HL-60 (cell line): ENCODE data around the gene ACBD5.
"Not testable (repeated sequence)": the region's sequence is repeated elsewhere in the genome, so short reads cannot be mapped to it uniquely, and the experiment has no call there.

Source experiments
- DNase-seq, 2 experiments: peaks; one replicate each; pipeline ENCODE4 v3.0.0-alpha.2; 2010 to 2020; ENCODE audit warnings: low read depth in 1 of 2, low spot score in 1 of 2
- H3K27ac ChIP-seq: fragments of 250-450 bp; sonication (Bioruptor Pico); replicated peaks from 2 replicates; pipeline ENCODE4 v1.5.1; 2020; ENCODE audit warnings: mild to moderate bottlenecking, moderate library complexity
- H3K27me3 ChIP-seq: fragments of 250-450 bp; sonication (Bioruptor Pico); 2 replicates; pipeline ENCODE4 v1.5.1; 2021; ENCODE audit warnings: mild to moderate bottlenecking, moderate library complexity; ENCODE audit not compliant: insufficient read depth, poor library complexity, severe bottlenecking
- H3K4me3 ChIP-seq: replicated peaks from 2 replicates; pipeline ENCODE4 v1.5.1; 2011; ENCODE audit warnings: mild to moderate bottlenecking, control low read depth, low read length; ENCODE audit not compliant: insufficient read depth
- GABPA ChIP-seq: IDR thresholded peaks from 2 replicates; pipeline ENCODE4 v1.6.1; 2012; ENCODE audit warnings: low read depth
- POLR2AphosphoS5 ChIP-seq: IDR thresholded peaks from 2 replicates; pipeline ENCODE4 v1.6.1; 2012; ENCODE audit warnings: low read depth
- SPI1 ChIP-seq: IDR thresholded peaks from 2 replicates; pipeline ENCODE4 v1.6.1; 2012; ENCODE audit warnings: low read depth, mild to moderate bottlenecking, borderline replicate concordance
- TF ChIP-seq, protein P1 (sequence below): IDR thresholded peaks from 2 replicates; pipeline ENCODE4 v1.6.1; 2012; ENCODE audit warnings: low read depth; ENCODE audit not compliant: insufficient replicate concordance
- TF ChIP-seq, protein P2 (sequence below): IDR thresholded peaks from one replicate; pipeline ENCODE4 v1.5.1; 2011; ENCODE audit warnings: low read length, control low read depth, inconsistent platforms; ENCODE audit not compliant: insufficient read depth

The ACBD5 gene

DNA sequence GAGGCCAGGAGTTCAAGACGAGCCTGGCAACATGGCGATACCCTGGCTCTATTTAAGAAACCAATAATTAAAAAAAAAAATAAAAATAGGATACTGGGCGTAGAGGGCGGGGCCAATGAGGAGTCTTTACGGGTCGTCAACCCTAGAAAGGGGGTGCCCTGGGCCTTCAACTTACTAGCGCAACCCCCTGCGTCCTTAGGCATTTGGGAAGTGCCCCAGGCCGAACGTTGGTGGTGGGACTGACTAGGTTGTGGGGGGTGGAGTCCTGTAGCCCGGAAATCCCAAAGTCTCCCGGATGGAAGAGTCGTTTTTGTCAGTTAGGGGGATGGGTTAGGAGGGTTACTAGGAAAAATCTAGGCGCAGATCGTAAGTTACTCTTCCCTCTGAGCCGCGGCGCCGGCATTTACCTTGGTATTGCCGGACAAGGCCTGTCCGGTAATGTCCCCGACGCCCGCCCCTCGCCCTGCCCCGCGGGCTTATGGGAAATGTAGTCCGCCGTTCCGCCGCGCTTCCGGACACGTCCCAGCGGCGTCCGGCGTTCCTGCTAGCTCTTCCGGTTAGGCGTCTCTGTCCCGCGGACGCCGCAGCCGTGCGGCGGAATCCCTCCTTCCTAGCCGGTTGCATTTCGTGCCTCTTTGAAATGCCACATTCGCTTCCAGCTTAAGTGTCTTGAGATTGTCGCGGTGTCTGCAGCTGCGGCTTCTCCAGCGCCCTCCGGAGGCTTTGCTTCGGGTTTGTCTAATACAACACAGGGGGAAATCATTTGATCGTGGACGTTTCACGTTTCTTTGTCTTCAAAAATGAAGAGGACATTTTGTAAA is 1.3 kb upstream of the ACBD5 start:
- Histone ChIP-seq H3K27me3 (no peaks in the 10 kb centered on the region), H3K4me3 (peak overlapping the region; percentile 43), H3K27ac (peak overlapping the region; percentile 94)
- TF ChIP-seq, protein P1, sequence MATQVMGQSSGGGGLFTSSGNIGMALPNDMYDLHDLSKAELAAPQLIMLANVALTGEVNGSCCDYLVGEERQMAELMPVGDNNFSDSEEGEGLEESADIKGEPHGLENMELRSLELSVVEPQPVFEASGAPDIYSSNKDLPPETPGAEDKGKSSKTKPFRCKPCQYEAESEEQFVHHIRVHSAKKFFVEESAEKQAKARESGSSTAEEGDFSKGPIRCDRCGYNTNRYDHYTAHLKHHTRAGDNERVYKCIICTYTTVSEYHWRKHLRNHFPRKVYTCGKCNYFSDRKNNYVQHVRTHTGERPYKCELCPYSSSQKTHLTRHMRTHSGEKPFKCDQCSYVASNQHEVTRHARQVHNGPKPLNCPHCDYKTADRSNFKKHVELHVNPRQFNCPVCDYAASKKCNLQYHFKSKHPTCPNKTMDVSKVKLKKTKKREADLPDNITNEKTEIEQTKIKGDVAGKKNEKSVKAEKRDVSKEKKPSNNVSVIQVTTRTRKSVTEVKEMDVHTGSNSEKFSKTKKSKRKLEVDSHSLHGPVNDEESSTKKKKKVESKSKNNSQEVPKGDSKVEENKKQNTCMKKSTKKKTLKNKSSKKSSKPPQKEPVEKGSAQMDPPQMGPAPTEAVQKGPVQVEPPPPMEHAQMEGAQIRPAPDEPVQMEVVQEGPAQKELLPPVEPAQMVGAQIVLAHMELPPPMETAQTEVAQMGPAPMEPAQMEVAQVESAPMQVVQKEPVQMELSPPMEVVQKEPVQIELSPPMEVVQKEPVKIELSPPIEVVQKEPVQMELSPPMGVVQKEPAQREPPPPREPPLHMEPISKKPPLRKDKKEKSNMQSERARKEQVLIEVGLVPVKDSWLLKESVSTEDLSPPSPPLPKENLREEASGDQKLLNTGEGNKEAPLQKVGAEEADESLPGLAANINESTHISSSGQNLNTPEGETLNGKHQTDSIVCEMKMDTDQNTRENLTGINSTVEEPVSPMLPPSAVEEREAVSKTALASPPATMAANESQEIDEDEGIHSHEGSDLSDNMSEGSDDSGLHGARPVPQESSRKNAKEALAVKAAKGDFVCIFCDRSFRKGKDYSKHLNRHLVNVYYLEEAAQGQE: peak; percentile 34
- TF ChIP-seq SPI1 (peak; percentile 31; the same call in 1 of the 2 replicates), POLR2AphosphoS5 (peak; percentile 83), GABPA (peak; percentile 88)
- TF ChIP-seq, protein P2, sequence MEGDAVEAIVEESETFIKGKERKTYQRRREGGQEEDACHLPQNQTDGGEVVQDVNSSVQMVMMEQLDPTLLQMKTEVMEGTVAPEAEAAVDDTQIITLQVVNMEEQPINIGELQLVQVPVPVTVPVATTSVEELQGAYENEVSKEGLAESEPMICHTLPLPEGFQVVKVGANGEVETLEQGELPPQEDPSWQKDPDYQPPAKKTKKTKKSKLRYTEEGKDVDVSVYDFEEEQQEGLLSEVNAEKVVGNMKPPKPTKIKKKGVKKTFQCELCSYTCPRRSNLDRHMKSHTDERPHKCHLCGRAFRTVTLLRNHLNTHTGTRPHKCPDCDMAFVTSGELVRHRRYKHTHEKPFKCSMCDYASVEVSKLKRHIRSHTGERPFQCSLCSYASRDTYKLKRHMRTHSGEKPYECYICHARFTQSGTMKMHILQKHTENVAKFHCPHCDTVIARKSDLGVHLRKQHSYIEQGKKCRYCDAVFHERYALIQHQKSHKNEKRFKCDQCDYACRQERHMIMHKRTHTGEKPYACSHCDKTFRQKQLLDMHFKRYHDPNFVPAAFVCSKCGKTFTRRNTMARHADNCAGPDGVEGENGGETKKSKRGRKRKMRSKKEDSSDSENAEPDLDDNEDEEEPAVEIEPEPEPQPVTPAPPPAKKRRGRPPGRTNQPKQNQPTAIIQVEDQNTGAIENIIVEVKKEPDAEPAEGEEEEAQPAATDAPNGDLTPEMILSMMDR: no peak
- peak; percentile 54 to 88 for DNase-seq

DNA sequence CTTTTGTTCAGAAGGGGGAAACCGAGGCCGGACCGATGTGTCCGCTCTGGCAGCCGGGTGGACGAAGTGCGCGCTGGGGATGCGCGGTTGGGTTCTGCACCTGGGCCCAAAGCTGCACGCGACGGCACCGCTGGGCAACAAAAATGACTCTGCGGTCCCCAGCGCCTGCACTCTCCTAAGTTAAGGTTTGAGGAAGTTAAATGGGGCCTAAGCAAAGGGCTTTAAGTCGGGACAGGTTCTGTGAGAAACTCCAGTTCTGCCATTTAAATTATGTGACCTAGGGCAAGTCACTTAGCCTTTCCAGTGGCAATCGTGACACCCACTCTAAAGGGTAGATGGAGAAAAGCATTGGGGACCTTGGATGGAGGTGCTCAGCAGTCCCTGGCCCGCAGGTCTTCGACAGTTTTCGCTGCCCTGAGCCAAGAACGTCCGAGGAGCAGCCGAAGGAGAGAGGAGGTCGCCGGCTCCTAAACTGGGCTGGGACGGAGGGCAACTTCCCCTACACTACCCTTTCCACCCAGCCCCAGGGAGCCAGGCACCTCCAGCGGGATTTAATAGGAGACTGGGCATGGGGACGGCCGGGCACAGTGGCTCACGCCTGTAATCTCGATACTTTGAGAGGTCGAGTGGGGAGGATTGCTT is 534 bp upstream of the ACBD5 start:
- no peaks in the 10 kb centered on the region for H3K27me3 ChIP-seq
- H3K4me3 ChIP-seq: peak overlapping the region; percentile 58
- H3K27ac ChIP-seq: peak overlapping the region; percentile 94
- peak; percentile 12 to 63 for DNase-seq
- TF ChIP-seq POLR2AphosphoS5 (no peak), GABPA (no peak)
- TF ChIP-seq, protein P2: no peak
- TF ChIP-seq, protein P1: no peak

DNA sequence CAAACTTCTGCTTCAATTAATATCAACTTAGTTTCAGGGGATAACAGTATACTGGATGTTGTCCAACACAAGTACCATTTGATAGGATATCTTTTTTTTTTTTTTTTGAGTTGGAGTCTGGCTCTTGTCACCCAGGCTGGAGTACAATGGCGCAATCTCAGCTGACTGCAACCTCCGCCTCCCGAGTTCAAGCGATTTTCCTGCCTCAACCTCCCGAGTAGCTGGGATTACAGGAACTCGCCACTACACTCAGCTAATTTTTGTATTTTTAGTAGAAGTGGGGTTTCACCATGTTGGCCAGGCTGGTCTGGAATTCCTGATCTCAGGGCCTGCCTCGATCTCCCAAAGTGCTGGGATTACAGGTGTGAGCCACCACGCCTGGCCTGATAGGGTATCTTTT is 3.1 kb downstream of the ACBD5 start:
- not testable (repeated sequence) for H3K4me3 ChIP-seq, H3K27ac ChIP-seq

DNA sequence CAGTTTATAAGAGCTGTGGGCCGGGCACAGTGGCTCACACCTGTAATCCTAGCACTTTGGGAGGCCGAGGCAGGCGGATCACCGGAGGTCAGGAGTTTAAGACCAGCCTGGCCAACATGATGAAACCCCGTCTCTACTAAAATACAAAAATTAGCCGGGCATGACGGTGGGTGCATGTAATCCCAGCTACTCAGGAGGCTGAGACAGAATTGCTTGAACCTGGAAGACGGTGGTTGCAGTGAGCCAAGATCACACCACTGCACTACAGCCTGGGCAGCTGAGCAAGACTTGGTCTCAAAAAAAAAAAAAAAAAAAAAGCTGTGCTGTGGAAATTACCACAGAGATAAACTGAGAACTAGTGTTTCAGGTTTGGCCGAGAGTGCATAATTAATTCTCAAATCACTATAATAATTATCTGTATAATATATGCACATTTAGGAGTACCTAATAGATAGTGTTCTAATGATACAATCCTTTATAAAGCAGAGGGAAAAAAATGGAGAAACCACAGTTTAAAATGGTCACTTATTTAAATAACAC is 3.9 kb downstream of the ACBD5 start:
- H3K27me3 ChIP-seq, H3K4me3 ChIP-seq, DNase-seq, H3K27ac ChIP-seq: not testable (repeated sequence)

More for the DNA sequence above, 3.1 kb downstream of the ACBD5 start:
- not testable (repeated sequence) for H3K27me3 ChIP-seq, DNase-seq
